Measurements from ENCODE around the gene CES2.

The CES2 gene

DNA sequence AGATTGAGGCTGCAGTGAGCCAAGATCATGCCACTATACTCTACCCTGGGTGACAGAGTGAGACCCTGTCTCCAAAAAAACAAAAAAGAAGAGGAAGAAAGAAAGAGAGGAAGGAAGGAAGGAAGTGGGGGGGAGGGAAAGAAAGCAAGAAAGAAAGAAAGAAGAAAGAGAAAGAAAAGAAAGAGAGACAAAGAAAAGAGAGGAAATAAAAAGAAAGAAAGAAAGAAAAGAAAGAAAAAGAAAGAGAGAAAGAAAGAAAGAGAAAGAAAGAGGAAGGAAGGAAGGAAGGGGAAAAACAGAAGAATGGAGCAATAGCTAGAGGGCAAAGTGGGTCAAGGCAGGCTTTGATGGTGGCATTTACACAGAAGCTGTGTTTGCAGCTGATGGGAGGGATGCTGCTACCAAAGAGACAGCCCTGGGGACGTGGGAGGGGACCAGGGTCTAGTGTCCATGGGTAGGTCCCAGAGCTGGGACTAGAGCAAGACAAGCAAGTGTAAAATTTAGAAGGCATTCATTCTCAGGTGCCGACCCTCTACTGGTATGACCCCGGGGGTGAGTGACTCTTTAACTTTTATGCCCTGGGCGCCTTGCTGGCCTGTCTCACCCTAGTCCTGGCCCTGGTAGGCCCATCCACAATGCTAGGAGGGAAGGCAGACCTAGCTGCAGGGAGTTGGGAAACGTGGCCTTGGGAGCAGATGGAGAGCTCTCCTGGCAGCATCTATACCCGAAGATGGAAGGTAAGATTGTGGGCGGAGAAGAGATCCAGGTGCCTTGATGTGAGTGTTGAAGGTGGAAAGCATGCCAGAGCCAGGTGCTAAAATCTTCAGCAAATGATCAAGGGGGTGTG is 23.8 kb downstream of the CES2 start:
- Histone ChIP-seq H3K4me3 (ENCODE audit: low read depth, low read length, poor library complexity, severe bottlenecking) (no peak overlapping the region), H3K27me3 (ENCODE audit: insufficient read depth, low read length) (no peaks in the 10 kb centered on the region), H3K4me1 (ENCODE audit: insufficient read depth, low read length, severe bottlenecking) (peaks cover 13% of the 10 kb centered on the region), H3K4me2 (ENCODE audit: low read length) (no peak overlapping the region), H2AFZ (ENCODE audit: low read length) (no peak overlapping the region), H3K9me3 (ENCODE audit: low read length) (no peaks in the 10 kb centered on the region), H3K27ac (ENCODE audit: low read depth, low read length, poor library complexity, severe bottlenecking) (no peak overlapping the region), H3K9ac (ENCODE audit: low read length) (no peak overlapping the region), H3K9me2 (ENCODE audit: low read depth, low read length) (no peaks in the 10 kb centered on the region), H3K36me3 (ENCODE audit: insufficient read depth, low read length) (no peaks in the 10 kb centered on the region), H3K79me2 (ENCODE audit: insufficient read depth, low read length) (no peaks in the 10 kb centered on the region), H3F3A (ENCODE audit: insufficient read depth, low read length) (no peaks in the 10 kb centered on the region), H4K20me1 (ENCODE audit: insufficient read depth, low read length) (no peaks in the 10 kb centered on the region)
- TF ChIP-seq, protein P1, sequence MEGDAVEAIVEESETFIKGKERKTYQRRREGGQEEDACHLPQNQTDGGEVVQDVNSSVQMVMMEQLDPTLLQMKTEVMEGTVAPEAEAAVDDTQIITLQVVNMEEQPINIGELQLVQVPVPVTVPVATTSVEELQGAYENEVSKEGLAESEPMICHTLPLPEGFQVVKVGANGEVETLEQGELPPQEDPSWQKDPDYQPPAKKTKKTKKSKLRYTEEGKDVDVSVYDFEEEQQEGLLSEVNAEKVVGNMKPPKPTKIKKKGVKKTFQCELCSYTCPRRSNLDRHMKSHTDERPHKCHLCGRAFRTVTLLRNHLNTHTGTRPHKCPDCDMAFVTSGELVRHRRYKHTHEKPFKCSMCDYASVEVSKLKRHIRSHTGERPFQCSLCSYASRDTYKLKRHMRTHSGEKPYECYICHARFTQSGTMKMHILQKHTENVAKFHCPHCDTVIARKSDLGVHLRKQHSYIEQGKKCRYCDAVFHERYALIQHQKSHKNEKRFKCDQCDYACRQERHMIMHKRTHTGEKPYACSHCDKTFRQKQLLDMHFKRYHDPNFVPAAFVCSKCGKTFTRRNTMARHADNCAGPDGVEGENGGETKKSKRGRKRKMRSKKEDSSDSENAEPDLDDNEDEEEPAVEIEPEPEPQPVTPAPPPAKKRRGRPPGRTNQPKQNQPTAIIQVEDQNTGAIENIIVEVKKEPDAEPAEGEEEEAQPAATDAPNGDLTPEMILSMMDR (IDR thresholded peaks at IDR 0.05; ENCODE audit: low read length): no peak
- TF ChIP-seq EZH2 (IDR thresholded peaks at IDR 0.05; ENCODE audit: borderline replicate concordance, low read length): no peak

DNA sequence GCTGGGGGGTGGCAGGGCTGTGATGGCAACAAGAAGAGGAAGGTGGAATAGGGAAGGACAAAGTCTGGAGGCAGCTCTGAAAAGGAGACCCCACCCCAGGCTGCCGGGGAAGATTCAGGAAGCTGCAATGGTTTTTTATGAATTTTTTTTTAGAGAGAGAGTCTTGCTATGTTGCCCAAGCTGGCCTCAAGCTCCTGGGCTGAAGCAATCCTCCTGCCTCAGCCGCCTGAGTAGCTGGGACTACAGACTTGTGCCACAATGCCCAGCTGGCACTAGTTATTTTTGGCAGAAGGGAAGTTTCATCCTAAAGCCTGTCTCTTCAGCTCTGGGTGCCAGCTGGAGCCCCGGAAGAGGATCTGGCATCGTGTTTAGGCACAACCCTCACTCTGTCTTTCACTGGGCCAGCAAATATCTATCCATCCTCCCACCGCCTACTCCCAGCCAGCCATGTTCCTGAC is 24.4 kb downstream of the CES2 start:
- Histone ChIP-seq H2AFZ (ENCODE audit: low read length) (no peak overlapping the region), H3K27ac (ENCODE audit: low read depth, low read length, poor library complexity, severe bottlenecking) (no peak overlapping the region), H3K4me2 (ENCODE audit: low read length) (no peak overlapping the region), H3F3A (ENCODE audit: insufficient read depth, low read length) (no peaks in the 10 kb centered on the region), H4K20me1 (ENCODE audit: insufficient read depth, low read length) (no peaks in the 10 kb centered on the region), H3K9ac (ENCODE audit: low read length) (no peak overlapping the region), H3K79me2 (ENCODE audit: insufficient read depth, low read length) (no peaks in the 10 kb centered on the region), H3K4me1 (ENCODE audit: insufficient read depth, low read length, severe bottlenecking) (peaks cover 13% of the 10 kb centered on the region), H3K9me3 (ENCODE audit: low read length) (no peaks in the 10 kb centered on the region), H3K36me3 (ENCODE audit: insufficient read depth, low read length) (no peaks in the 10 kb centered on the region), H3K4me3 (ENCODE audit: low read depth, low read length, poor library complexity, severe bottlenecking) (no peak overlapping the region), H3K9me2 (ENCODE audit: low read depth, low read length) (no peaks in the 10 kb centered on the region), H3K27me3 (ENCODE audit: insufficient read depth, low read length) (no peaks in the 10 kb centered on the region)
- TF ChIP-seq EZH2 (IDR thresholded peaks at IDR 0.05; ENCODE audit: borderline replicate concordance, low read length): no peak
- TF ChIP-seq, protein P1 (IDR thresholded peaks at IDR 0.05; ENCODE audit: low read length): no peak

DNA sequence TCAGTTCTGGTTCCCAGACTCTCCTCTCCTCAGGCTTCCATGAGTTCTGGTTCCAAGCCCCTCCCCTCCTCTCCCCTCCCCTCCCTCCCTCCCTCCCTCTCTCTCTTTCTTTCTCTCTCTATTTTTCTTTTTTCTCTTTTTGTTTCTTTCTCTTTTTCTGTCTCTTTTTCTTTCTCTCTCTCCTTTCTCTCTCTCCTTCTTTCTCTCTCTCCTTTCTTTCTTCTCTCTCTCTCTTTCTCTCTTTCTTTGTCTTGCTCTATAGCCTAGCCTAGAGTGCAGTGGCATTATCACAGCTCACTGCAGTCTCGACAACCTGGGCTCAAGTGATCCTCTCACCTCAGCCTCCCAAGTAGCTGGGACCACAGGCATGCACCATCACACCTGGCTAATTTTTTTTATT is 25.0 kb downstream of the CES2 start:
- Histone ChIP-seq H3K27ac (ENCODE audit: low read depth, low read length, poor library complexity, severe bottlenecking) (no peak overlapping the region), H3K79me2 (ENCODE audit: insufficient read depth, low read length) (no peaks in the 10 kb centered on the region), H3K36me3 (ENCODE audit: insufficient read depth, low read length) (no peaks in the 10 kb centered on the region), H3K9ac (ENCODE audit: low read length) (no peak overlapping the region), H3K27me3 (ENCODE audit: insufficient read depth, low read length) (no peaks in the 10 kb centered on the region), H3K4me3 (ENCODE audit: low read depth, low read length, poor library complexity, severe bottlenecking) (no peak overlapping the region), H3K9me2 (ENCODE audit: low read depth, low read length) (no peaks in the 10 kb centered on the region), H3F3A (ENCODE audit: insufficient read depth, low read length) (no peaks in the 10 kb centered on the region), H3K4me1 (ENCODE audit: insufficient read depth, low read length, severe bottlenecking) (peaks cover 13% of the 10 kb centered on the region), H3K9me3 (ENCODE audit: low read length) (no peaks in the 10 kb centered on the region), H4K20me1 (ENCODE audit: insufficient read depth, low read length) (no peaks in the 10 kb centered on the region), H3K4me2 (ENCODE audit: low read length) (no peak overlapping the region), H2AFZ (ENCODE audit: low read length) (no peak overlapping the region)
- no peak for TF ChIP-seq EZH2 (IDR thresholded peaks at IDR 0.05; ENCODE audit: borderline replicate concordance, low read length)
- TF ChIP-seq, protein P1 (IDR thresholded peaks at IDR 0.05; ENCODE audit: low read length): no peak
